Measurements from ENCODE around the gene COL5A1.
"Not testable (repeated sequence)": the region's sequence is repeated elsewhere in the genome, so short reads cannot be mapped to it uniquely, and the experiment has no call there.

COL5A1 gene

DNA sequence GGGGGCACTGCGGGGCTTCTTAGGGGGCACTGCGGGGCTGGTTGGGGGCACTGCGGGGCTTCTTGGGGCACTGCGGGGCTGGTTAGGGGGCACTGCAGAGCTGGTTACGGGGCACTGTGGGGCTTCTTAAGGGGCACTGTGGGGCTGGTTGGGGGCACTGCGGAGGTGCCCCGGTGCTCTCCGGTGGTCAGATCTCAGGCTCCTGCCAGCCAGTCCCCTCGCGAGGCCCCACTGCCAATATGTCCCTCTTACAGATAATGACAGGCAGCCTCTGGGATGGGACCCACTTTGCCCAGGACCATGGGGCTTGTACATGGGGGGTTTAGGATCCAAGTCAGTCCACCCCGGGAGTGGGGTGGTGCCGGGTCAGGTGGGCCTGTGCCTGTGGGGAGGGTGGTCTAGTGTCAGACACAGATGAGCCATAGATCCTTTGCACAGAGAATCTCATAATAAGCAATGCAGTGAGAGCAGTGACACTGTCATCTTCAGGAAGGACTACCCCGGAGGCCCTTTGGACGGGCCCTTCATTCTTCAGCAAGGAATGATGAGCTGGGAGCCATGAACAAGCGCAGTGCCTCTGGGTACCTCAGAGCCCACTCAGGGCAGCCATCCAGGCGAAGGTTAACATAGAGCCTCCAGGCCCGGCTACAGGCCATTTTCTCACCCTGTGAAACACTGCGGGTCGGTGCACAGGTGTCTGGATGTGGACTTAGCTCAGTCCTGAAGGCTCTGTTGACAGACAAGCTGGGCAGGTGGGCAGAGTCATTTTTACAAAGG, 38.2 kb downstream of the COL5A1 start:
- no peak for DNase-seq

DNA sequence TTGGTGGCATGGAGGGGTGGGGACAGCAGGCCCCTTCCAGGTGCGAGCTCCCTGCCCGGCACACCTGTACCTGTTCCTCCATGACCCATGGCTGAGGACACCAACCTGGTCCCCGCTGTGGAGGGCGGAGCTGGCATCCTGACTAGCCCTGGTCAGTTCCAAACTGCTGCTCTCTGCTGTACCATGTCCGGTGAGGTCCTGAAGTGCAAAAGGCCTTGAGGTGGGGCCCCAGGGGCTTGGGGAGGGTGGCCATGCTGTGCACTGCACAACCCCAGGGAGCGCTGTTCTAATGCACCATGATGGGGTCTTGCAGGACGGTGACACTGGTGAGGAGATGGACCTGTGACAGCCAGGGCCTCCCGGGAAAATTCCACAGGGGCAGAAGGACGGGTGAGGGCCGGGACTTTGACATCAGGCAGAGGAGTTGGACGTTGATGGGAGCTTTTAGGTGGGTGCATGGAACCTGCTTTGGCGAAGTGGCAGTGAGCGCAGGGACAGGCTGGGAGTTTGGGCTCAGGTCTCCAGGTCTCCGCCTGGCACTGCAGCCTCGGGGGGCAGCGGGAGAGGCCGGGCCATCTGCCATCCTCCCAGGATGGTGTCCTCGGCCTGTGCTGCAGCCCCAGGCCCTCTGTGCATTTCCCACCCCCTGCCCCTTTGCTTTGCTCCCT, 38.9 kb downstream of the COL5A1 start:
- no peak for DNase-seq

DNA sequence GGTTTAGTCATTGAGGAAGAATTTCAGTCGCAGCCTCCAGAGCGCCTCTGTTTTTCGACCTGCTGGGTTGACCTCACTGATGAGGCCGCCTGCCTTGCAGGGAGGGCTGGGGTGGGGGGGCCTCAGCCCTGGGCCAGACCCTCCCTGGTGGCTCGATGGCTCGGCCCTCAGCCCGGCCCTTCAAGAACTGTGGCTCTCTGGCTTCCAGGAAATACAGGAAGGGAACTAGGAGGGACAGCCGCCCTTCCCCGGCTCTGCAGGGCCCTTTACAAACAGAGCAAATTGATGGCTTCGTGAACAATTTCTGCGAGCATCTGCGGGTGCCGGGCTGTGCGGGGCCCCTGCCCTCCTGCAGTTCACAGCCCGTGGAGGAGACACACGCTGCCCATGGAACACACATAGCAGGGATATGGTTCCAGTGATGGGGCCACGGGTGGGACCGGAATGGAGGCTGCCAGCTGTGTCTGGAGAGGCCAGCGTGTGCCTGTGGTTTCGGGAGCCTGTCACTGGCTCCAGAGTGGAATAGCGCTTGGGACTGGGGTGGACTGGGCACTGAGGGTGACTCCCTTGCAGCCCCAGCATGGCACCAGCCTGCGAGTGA, 39.6 kb downstream of the COL5A1 start:
- DNase-seq = no peak

DNA sequence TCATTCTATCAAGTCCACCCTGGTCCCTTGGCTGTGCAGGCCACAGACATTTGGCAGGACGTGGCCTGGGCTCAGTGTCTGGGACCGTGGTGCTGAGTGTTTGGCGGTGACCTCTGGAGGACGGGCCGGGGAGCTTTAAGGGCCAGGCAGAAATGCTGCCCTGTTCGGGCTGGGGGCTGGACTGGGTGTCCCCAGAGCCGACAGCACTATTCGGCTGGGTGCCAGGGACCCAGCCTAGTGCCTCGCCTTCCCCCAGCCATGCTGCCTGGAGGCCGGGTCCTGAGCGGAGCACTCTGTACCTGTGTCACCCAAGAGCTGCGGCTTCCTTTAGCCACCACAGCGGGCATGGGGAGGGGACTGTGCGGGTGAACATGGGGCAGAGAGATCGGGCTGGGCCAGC, 40.4 kb downstream of the COL5A1 start:
- no peak for DNase-seq

DNA sequence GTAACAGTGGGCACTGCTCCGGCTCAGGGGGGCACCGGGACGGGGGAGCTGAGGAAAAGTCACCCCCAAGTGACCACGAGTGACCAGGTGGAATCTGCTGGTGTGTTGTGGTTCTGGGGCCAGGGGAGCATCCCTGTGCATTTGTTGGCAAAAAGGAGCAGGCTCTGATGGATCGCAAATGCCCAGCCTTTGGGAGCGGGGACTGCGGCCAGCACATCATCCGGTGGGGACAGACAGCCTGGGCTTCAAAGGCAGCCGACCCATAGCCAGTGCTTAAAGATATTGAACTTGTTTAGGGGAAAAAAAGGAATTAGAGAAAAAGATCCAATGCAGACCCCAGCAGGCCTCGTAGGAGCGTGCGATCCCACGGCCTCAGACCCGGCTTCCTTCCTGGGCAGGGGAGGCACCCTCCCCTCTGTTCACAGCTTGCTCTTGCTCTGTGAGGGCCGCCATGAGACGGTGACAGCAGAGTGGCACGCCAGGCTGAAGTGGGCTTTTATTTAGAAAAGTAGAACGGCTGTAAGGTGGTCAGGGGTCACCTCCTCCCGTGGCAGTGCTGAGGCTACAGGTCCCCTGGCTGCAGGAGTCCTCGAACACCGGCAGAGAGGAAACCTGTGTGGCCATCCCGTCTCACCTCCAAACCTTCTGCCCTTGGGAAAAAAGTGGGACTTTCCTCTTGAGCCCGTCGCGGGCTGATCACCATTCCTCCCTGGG, 41.2 kb downstream of the COL5A1 start:
- no peak for DNase-seq

DNA sequence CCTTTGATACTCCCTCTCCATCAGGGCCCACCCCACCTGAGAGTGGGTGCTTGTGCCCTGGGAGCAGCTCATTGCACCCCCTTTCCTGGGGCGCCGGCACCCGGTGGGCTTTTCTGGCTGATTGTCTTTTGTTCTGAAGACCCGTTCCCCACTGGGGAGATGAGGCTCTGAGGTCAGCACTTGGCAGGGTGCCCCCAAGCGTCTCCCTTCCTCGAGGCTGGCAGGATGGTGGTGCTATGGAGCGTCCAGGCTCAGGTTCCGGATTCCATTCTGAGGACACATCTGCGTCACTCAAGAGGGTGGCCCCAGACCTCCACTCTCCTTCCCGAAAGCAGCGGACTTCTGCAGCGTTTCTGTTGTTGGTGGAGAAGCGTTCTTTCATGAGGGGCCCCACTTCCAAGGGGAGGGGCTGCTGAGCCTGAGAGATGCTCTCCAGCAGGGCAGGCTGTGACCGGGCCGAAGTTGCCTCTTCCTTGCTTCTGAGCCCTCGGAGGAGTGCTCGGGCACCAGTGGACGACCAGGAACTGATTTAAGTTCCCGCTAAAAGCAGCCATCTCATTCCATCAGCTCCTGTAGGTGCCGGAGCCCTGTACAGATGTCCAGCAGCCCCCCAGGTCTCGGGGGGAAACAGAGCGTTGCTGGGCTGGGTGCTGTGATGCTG, 42.2 kb downstream of the COL5A1 start:
- DNase-seq = no peak

DNA sequence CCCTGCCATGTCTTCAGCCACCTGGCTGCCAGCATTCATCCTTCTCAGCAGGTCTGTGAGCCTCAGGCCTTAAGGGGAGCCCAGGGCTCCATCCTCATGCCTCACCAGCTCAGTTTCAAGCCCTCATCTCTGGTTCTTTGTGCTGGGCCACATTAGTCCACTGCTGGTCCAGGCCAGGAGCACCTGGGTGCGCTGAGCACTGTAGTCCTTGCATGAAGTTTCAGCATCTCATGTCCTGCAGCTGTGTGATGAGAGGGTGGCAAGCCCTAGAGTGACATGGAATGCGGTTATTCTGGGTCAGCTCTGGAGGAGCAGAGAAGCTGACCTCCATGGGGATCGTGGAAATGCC, 42.7 kb downstream of the COL5A1 start:
- no peak for DNase-seq

DNA sequence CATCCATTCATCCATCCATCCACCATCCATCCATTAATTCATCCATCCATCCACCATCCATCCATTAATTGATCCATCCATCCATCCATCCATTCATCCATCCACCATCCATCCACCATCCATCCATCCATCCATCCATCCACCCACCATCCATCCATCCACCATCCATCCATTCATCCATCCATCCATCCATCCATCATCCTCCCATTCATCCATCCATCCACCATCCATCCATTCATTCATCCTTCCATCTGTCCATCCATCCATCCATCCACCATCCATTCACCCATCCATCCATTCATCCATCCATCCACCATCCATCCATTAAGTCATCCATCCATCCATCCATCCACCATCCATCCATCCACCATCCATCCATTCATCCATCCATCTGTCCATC, 43.3 kb downstream of the COL5A1 start:
- not testable (repeated sequence) for DNase-seq

DNA sequence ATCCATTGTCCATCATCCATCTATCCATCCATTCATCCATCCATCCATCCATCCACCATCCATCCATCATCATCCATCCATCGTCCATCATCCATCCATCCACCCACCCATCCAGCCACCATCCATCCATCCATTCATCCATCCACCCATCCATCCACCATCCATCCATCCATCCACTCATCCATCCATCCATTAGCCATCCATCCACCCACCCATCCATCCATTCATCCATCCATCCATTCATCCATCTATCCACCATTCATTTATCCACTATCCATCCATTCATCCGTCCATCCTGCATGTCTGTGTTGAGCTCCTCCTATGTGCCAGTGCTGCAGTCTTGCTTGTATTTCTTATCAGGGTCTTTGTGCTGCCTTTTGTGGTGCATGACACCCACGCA, 44.2 kb downstream of the COL5A1 start:
- DNase-seq = no peak

DNA sequence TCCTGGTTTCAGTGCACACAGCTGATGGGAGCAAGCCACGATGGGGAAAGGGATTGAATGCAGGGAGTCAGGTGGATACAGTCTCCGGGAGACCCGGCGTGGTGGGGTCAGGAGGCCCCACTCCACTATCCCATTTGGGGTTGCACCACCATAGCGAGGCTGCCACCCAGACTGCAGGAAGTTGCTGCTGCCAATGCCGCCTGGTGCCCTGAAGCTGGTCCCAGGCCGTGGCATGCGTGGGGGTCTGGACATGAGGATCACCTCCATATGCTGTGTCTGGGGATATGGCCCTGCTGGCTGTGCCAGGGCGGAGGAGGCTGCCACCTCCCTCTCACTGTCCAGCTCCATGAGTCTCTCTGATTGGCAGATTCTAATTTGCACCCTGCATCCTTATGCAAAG, 45.3 kb downstream of the COL5A1 start:
- no peak for DNase-seq

DNA sequence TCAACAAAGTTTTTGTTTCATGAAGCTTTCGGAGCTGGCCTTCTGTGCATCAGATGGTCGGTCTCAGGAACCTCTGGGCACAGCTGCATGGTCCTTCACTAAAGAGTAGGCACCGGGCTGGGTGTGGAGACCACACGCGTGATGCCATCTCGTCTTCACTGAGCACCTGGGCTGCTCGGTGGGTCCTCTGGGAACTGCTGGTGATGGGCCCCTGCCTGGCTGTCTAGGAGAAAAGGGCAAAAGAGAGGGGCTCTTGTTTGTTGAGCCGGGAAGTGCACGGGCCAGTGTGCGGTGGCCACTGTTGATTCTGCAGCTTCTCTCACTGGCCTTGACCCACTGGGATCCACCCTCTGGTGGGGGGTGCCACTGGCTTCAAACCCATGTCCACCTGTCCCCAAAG, 46.0 kb downstream of the COL5A1 start:
- no peak for DNase-seq

DNA sequence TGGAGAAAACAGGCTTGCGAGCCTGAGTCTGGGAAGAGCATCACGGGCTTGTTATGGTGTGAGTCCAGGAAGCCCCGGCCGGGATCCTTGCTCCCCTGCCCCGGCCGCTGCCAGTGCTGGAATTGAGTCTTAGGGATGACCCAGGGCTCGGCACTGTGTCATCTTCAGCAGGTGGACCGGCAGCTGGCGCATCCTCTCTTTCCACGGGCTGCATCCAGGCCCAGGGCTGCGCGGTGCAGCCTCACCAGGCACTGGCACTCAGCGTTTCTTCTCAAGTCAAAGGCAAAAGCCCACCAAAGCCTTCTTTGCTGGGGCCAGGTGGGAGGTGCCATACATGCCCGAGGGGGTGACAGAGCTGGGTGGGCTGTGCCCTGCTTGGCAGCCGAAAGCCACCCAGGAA, 46.6 kb downstream of the COL5A1 start:
- DNase-seq = no peak

DNA sequence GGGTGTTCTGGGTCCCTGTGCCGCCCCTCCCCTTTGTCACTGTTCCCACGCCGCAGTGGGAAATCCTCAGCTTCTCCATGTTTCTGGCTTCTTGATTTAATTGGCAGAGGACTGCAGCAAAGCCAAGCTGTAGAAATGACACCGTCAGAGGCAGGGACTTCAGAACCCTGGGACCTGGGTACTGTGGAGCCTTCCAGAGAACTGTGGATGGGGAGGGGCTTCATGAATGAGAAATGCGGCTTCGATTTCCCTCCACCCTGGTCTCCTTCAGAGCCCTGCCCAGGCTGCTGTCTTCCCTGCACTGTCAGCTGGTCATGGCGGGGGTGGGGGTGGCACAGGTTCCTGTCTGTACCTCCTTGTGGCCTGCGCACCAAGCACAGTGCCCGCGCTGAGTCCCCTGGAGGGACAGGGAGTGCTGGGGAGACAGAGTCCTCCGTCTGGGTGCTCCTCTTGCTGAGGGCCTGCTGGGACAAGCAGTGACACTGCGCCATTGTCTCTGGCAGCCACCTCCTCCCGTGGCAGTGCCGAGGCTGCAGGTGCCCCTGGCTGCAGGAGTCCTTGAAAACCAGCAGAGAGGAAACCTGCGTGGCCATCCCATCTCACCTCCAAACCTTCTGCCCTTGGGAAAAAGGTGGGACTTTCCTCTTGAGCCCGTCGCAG, 47.2 kb downstream of the COL5A1 start:
- no peak for DNase-seq

DNA sequence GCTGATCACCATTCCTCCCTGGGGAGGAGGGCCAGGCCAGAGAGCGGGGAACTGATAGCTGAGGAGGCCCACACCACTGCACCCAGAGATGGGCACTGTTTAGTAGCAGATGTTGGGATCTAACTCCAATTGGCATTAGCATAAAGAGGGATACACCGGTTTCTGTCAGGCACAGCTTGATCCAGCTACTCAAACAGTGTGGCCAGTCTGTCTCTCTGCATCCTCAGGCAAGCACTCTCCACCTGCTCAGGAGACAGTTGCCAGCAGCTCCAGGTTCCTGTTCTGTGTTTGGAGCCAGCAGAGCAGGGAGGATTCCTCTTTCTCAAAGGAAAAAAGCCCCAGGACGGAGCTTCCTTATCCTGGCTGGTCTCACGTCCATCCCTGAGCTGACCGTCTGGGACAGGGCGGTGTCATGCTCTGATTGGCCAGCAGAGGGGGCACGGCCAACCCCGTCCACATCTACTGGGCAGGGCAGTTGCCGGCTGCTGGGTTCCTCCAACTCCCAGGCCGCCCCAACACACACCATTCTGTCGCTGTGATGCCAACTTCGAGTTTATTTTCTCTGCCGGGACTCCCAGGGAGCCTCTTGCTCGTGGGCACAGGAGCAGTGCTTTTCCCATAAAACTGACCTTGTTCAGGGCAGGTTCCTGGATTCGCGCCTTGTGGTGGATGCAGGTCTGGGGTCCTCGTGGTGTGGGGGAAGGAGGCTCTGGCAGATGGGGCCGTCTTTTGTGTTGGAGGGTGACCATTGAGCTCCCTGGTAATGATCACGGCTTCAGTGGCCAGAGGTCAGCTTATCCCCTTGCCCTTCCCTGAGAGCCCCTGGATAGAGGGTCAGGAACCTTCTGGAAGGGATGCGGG, 47.9 kb downstream of the COL5A1 start:
- DNase-seq = peak in 1 of 2 experiments; percentile 31

DNA sequence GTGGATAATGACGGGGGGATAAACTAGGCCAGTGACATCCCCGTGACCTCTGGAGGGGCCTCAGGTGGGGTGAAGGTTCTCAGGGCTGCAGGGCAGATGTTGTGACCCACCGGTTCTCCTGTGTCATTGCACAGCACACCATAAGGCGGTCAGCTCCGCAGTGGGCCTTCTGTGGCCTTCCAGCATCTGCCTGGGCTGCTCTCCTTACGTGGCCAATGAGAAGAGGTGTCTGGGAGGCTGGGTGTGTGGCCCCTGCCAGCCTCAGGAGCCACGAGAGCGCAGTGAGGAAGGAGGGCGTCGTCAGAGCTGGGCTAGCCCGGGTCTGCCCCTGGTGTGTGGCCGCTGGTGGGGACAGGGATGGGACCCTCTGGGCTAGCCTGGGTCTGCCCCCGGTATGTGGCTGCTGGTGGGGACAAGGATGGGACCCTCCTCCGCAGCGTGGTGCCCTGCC, 48.7 kb downstream of the COL5A1 start:
- no peak for DNase-seq

DNA sequence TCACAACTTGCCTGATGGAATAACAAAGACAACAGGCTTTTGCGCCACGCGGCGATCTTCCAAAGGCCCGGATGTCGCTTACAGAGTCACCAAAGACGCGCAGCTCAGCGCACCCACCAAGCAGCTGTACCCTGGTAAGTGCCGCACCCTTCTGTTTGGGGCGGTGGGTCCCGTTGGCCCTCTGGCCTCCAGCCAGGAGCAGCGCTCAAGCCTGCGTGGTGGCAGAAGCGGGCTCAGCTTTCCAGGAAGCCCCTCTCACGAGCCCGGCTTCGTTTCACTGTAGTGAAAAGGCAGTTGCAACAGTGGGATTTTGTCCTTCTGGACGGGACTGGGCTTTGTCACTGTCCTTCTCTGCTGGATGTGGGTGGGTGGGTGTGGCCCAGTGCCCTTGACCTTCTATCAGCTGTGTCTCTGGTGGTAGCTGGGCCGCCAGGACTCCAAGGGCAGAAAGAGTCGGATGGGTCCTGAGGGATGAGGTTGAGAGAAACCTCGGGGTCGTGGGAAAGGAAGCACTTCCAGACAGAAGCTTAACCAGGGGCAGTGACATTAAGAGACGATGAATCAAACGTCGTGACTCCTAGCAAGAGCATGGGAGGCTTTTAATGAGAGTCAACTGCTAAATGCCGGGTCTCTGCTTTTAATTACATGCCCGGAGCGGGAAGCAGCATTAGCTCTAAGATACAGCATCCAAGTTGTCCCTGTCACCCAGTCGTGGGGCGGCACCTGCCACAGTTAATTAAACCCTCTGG, 49.5 kb downstream of the COL5A1 start:
- DNase-seq = no peak

DNA sequence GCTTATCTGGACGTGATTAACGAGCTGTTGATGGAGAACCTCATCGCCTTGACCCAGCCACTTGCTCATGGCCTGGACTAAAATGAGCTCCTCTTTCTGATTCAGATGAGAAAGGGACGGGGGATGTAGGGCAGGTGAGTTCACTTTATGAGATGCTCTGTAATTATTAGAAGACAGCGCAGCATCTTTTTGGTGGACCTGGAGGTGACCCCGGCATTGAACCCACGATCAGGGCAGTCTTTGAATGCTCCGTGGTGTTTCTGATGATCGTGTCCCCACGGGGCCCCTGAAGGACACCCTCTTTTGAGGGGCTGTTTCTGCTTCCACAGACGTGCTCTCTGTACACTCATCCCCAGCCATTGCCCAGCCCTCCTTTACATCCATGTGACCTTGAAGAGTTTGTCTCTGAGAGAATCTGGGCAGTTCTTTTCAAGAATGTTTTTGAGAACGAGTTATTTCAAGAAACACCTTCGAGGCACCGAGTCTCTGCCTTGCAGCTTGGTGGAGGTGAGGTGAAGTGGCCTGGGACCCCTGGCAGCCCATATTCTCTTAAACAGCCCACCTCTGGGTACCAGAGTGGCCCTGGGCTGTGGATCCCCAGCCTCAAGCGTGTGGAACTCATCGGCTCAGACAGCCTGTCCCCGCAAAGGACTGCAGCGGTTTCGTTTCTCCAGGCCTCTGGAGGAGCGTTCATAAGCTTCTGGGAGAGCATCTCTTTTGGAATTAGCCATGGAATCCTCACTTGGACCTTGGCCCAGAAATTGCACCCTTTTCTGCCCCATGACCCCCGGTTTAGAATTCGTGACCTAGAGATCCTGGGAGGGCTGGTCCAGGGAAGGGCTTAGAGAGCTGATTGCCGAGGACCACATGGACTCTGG, 50.3 kb downstream of the COL5A1 start:
- no peak for DNase-seq

DNA sequence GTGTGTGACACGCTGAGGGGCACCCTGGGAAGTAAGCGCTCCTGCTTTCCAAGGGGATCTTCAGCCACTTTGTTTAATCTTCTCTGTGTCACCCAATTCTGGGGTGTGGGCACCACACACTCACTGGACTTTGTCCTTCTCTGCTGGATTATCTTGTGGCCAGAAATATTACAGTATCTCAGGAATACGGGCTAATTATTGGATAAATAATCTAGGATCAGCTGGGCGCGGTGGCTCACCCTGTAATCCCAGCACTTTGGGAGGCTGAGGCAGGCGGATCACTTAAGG, 50.9 kb downstream of the COL5A1 start:
- DNase-seq = no peak

DNA sequence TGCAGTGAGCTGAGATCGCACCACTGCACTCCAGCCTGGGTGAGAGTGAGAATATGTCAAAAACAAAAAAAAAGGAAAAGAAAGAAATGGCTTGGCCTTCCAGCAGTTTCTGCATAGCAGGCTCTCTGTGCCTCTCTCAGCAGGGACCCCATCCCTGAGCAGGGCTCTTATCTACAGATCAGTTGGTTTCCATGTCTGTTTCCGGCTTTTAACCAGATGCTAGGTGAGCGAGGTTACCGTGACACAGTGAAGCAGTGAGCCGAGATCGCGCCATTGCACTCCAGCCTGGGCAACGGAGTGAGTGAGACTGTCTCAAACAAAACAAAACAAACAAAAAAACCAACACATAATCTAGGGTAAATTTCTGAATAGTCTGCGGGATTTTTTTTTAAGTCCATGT, 51.4 kb downstream of the COL5A1 start:
- DNase-seq = no peak
